Measurements from ENCODE around the gene PLAAT5. TPM values are rescaled to one million over a fixed set of nuclear protein-coding genes. Genes with fewer than 3 reads are reported as not detected.

Gene PLAAT5
- 5.9 and 6.1 TPM in 2 replicates for total RNA-seq

GRCh38 chr11:63490551-63491239, at the start of gene PLAAT5:
TSS of gene PLAAT5 (minus strand) at chr11:63491167. CDS start at chr11:63491034, 133 bp downstream.

GRCh38 chr11:63536669-63537292, 45.8 kb upstream of the PLAAT5 start, which contains the start of gene PLAAT4:
TSS of gene PLAAT4 (plus strand) at chr11:63536808. CDS start at chr11:63536869, 61 bp downstream.

GRCh38 chr11:63505857-63506528, 15.0 kb upstream of the PLAAT5 start, which contains the start of gene LGALS12:
TSS of gene LGALS12 (plus strand) at chr11:63506084. CDS start at chr11:63506459, 375 bp downstream.

Other genes starting within 250 kb of the PLAAT5 start
- not detected in 2 replicates for gene SLC22A25, start 247.6 kb downstream of the PLAAT5 start, total RNA-seq
- gene SLC22A9, start 121.4 kb downstream of the PLAAT5 start, total RNA-seq: not detected in 2 replicates
- gene LGALS12, start 14.9 kb upstream of the PLAAT5 start, total RNA-seq: not detected in 2 replicates
- 0.39 TPM in 1 of 2 replicates, not detected in the other for gene PLAAT4, start 45.6 kb upstream of the PLAAT5 start, total RNA-seq
- gene PLAAT2, start 72.2 kb upstream of the PLAAT5 start, total RNA-seq: 2.7 and 4.7 TPM in 2 replicates
- 8.6 and 18.3 TPM in 2 replicates for gene PLAAT3, start 123.3 kb upstream of the PLAAT5 start, total RNA-seq
- gene ATL3, start 180.2 kb upstream of the PLAAT5 start, total RNA-seq: 90.3 and 134 TPM in 2 replicates
- 37.3 and 42.4 TPM in 2 replicates for gene RTN3, start 190.3 kb upstream of the PLAAT5 start, total RNA-seq